Suprapubic skin (tissue), 4 donors: ENCODE results near the gene NTN1.
"Not testable (repeated sequence)": the region's sequence is repeated elsewhere in the genome, so short reads cannot be mapped to it uniquely, and the experiment has no call there.

Experiments
- CTCF ChIP-seq, 2 donors: fragments of 200-600 bp in 1 of 2; fragments of 450-650 bp in 1 of 2; sonication (generic) in 1 of 2; IDR thresholded peaks; one replicate each; pipeline ENCODE4 v1.5.1; 2016 to 2019; ENCODE audit warnings: antibody characterized with exemption in 2 of 2, mild to moderate bottlenecking in 1 of 2, moderate library complexity in 1 of 2
- POLR2A ChIP-seq, 2 donors: fragments of 450-650 bp; IDR thresholded peaks; one replicate each; pipeline ENCODE4 v1.6.1; 2017; ENCODE audit warnings: antibody characterized with exemption in 2 of 2, mild to moderate bottlenecking in 2 of 2, moderate library complexity in 2 of 2
- POLR2AphosphoS5 ChIP-seq, 3 donors: sonication (generic); formaldehyde crosslinking; IDR thresholded peaks; one replicate each; pipeline ENCODE4 v1.6.1; 2017; ENCODE audit warnings: antibody characterized with exemption in 3 of 3

GRCh38 chr17:9103193-9103592 is 81.9 kb downstream of the NTN1 start:
- TF ChIP-seq CTCF, POLR2AphosphoS5, POLR2A (IDR thresholded peaks at IDR 0.05): not testable (repeated sequence)
